ENCODE results near the gene CAPN14. TPM values are rescaled to one million over a fixed set of nuclear protein-coding genes. Genes with fewer than 3 reads are reported as not detected.

CAPN14 gene
- polyA plus RNA-seq, 3 donors: 0.07 to 0.18 (median 0.13) TPM

- DNase-seq: no peak
Measured at GRCh38 chr2:31244101-31244500, 26.8 kb upstream of the CAPN14 start.

DNA sequence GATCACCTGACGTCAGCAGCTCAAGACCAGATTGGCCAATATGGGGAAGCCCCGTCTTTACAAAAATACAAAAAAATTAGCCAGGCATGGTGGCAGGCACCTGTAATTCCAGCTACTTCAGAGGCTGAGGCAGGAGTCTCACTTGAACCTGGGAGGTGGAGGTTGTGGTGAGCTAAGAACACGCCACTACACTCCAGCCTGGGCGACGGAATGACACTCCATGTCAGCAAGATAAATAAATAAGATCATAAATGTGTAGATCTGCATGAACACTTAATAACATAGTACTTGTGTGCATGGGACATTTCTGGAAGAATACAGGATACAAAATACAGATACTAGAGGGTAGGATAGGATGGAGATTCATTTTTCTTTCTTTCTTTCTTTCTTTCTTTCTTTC is 25.7 kb upstream of the CAPN14 start:
- DNase-seq: no peak

- no peak for DNase-seq
Measured at GRCh38 chr2:31241625-31242270, 24.4 kb upstream of the CAPN14 start.

DNA sequence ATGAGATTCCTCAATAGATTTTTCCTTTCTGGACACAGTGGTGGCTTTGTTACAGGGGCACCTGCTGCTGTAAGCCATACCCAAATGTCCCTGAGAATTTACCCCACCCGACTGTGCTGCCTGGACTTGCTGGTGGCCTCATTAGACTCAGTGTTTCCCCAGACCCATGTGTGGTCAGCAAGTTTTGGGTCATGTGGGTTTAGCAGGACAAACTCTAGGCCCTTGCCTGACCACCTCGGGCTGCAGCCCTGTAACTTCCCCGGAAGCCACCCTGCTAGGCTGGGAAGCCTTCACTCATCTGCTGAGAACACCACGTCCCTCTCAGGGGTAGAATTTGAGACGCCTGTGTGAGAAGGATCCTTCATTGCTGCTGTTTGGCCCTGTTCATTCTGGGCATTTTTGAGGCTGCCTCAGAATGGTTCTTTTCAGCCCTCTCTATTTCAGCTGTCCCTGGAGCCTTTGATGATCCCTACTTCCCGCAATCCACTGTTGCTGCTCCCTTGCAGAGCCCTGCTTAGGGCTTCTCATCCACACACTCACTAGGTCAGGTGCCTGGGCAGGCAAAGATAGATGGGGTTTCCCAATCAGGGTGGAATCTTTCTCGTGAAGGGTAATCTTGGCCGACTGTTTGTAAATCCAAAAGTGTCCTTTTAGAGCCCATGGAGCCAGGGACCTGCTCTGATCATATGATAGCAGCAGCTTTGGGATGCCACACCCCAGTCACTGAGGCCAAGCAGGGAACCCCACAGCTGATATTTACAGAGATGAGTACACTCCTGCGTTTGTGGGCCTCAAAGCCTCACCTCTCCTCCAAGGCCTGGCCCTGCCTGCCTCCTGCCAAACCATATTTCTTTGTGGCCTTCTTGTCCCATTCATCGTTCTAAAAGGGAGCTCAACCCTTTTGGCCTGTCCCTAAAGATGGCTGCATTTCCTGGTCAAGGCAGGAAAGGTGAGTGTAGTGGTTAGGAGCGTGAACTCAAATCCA is 23.4 kb upstream of the CAPN14 start:
- DNase-seq: no peak

GRCh38 chr2:31239593-31240177 is 22.4 kb upstream of the CAPN14 start:
- no peak for DNase-seq

DNA sequence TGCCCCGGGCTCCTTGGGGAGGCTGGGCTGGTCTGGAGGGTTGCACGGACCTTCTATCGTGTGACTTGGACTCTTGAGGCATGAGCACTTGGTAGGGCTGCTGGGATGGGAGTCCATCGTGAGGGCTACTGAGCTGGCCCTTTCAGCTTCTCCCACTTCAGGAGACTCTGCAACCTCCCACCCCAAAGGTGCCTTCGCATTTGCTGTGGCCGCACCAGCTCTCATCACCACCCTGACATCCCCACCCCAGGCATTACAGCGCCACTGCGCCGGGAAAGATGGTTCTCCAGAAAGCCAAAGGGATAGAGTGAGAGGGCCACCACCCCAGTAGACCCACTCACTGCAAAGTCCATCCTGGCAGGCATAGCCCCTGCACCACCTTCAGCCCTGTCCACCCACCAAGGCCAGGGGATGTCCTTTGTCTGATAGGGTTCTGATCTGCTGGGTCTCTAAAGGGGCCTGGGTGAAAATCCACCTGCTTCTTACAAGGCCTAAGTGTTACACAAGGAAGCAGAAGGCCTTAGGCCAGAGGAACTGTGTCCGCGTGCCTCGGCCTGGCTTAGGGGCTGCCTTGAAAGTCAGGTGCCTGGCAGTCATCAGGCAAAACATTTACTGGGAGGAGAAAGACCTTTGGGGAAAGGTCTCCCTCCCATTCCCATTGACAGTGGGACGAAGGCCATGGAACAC is 21.7 kb upstream of the CAPN14 start:
- DNase-seq: no peak

GRCh38 chr2:31238126-31238905 is 21.0 kb upstream of the CAPN14 start:
- no peak for DNase-seq

DNA sequence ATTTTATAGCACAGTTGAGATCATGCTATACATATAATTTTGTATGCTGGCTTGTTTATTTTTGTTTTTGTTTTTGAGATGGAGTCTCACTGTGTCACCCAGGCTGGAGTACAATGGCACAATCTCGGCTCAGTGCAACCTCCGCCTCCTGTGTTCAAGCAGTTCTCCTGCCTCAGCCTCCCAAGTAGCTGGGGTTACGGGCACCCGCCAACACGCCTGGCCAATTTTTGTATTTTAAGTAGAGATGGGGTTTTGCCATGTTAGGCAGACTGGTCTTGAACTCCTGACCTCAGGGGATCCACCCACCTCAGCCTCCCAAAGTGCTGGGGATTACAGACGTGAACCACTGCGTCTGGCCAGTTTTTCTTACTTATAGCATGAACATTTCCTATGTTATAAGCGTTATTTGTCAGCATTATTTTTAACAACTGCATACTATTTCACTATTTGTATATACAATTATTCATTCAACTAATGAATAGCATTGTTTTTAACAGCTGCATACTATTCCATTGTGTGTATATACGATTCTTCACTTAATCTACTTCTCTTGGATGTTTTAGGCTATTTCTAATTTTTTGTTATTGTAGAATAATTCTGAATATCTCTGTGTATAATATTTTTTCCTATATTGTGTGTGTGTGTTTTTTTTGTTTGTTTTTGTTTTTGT is 20.2 kb upstream of the CAPN14 start:
- DNase-seq: no peak

GRCh38 chr2:31236433-31237205 is 19.3 kb upstream of the CAPN14 start:
- DNase-seq: no peak

DNA sequence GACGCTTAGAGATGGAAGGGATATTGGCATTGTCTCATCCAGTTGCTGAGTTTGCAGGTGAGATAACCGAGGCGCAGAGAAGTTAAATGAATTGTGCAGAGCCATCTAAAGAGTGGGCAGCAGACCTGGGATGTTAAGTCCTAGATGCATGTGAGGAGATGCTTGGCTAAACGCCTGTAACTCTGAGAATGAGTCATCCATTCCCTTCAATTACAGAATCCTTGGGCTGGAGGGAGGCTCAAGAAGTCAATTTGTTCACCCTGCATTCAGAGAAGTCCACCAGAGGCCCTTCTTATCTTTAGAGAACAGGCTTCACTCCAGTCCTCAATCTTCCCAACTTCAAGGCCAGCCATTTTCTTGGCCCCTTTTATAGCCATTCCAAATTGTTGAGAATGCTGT is 18.2 kb upstream of the CAPN14 start:
- DNase-seq: no peak

DNA sequence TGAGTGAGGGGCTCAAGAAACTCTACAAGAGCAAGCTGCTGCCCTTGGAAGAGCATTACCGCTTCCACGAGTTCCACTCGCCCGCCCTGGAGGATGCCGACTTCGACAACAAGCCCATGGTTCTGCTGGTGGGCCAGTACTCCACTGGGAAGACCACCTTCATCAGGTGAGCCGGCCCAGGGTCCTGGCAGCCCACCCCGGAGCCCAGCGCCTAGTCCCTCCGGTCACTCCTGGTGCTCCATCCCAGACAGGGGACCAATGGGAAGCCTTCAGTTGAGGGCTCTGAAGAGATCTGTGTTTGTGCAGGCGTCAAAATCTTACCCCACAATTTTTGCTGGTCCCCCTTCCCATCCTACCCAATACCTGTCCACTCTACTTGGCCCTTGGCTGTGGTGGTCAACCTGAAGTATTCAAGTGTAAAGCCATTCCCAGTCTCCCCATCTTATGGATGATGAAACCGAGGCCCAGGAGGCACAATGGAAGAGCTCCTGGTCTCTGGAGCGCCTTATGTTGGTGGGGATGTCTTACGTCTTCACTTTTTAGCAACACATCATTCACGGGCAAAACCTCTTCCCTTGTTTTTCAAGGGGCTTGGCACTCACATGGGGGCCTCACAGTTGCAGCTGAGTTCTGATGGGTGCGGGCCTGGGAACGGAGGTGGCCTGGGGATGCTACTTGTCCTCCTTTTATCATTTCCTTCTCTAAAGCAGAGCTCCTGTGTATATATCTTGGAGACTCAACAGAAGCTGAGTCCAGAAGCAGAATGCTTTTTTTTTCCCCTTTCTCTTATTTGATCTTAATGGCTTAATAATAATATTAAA is 17.6 kb upstream of the CAPN14 start:
- no peak for DNase-seq

DNA sequence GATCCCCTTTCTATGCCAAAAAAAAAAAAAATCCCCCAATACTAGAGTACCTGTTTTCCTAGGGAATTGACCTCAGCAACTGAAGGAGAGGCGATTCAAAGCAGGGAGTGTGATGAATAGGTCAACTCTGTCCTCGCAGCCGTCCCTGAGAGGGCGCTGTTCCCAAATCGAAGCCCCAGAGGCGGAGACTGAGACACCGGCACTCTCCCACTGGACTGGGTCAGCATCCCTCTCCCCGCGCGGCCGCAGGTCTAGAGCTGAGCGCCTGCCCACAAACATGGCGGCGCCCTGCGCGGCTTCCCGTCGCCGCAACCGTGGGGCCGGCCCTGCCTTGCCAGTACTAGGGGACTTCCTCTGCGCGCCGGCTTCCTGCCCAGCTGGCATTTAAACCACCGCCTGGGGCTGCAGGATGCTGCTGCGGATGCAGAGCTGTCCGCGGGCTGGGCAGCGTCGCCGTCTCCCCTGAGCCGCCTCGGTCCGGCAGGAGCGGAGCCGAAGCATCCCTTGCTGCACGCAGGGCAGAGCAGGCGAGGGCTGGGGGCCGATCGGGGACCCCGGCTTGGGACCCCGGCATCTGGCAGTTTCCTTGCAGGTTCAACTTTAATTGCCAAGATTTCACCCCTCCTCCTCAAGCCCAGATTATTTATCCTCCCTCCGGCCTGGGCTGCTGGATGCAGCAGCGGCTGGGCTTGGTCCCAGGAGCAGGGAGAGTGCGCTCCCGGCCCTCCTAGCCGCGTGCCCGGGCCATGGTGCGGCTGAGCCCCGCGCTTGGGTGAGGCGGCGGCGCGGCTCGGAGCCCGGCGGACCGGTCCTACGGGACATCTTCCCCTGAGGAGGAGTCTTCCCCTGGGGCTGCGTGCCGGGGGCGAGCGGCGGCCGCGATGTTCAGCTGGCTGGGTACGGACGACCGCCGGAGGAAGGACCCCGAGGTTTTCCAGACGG is 16.7 kb upstream of the CAPN14 start, which contains the start of gene EHD3:
Gene EHD3 (plus strand): TSS at position 412 of the 942 bp plus-strand sequence. CDS start 470 bp downstream, at position 882.
- DNase-seq: peak; percentile 90

GRCh38 chr2:31233231-31233630 is 15.9 kb upstream of the CAPN14 start:
- no peak for DNase-seq

DNA sequence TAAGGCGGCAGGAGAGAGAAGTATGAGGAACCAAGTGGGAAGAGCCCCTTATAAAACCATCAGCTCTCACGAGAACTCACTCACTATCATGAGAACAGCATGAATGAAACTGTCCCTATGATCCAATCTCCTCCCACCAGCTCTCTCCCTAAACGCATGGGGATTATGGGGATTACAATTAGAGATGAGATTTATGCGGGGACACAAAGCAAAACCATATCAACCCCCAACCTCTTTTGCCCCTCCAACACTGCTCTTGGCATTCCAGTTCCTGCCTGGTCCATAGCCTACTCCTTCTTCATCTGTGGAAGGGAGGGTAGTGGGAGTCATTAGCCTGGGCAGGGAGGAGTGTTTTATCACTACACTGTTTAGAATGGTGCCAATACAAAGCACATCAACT is 15.3 kb upstream of the CAPN14 start:
- no peak for DNase-seq

DNA sequence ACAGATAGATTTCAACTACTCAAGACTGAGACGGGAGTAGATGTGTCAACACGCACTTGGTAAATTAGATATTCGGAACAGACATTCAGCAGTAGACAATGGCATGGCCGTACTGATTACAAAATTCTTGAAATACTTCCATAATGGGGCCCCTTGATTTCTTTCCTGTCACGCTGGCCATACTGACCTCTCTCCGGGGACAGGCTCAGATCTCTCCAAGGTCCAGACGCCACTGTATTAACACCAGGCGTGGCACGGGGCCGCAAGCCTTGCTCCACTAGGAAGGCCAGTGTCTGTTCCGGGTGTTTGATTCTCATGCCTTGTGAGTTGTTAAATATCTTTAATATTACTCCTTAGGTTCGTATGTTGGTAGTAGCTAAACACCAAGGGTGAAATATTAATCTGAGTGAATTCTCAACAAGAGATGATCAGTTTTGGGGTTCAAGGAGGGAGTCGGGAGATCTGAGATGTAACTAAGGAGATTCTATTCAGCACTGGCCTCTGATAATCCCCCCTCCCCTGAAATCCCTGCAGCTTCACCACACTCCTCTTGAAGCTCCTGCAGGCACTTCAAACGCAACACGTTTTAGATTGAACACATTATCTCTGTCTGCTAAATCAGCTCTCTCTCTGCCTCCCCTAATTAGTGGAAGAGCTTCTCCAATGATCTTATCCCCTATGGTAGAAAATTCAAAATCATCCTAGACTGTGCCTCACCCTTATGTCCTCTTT is 14.4 kb upstream of the CAPN14 start:
- no peak for DNase-seq

GRCh38 chr2:31230751-31231150 is 13.4 kb upstream of the CAPN14 start:
- DNase-seq: no peak

DNA sequence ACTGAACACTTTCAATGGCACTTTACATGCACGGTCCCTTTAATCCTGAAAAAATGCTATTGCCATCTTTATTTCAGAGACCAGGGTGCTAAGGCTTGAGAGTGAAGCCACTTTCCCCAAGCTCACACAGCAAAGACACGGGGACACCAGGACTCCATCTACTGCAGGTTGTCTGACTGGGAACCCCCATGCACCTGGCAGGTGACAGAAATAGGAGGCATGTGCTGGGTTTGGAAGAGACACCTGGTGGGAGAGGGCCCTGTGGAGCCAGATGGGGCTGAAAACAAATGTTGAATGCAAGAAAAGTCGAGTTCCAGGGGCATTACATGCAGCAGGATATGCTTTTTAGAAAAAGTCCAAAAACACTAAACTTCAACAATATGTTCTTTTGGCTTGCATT is 11.4 kb upstream of the CAPN14 start:
- DNase-seq: no peak
